Gastrocnemius medialis (tissue), 4 donors: ENCODE results near the gene SSX2B. TPM values are rescaled to one million over a fixed set of nuclear protein-coding genes. Genes with fewer than 3 reads are reported as not detected.
"Not testable (repeated sequence)": the region's sequence is repeated elsewhere in the genome, so short reads cannot be mapped to it uniquely, and the experiment has no call there.

Source experiments
- ATAC-seq, 2 donors: fragments of 150-250 bp; one replicate each; pipeline ENCODE4 v1.9.1; 2016
- DNase-seq, 2 donors: peaks; one replicate each; pipeline ENCODE4 v3.0.0-alpha.2; 2019
- H3K27ac ChIP-seq, 4 donors: fragments of 200-600 bp; sonication (generic); 1 replicate in 1 of 4; 2 replicates in 3 of 4; pipeline ENCODE4 v1.5.1; 2016 to 2018; ENCODE audit warnings: mild to moderate bottlenecking in 2 of 4, moderate library complexity in 1 of 4
- H3K27me3 ChIP-seq, 3 donors: fragments of 200-600 bp; sonication (generic) in 2 of 3; 1 replicate in 1 of 3; 2 replicates in 2 of 3; pipeline versions ENCODE4 v1.5.1 to v1.6.0; 2016 to 2019; ENCODE audit warnings: mild to moderate bottlenecking in 1 of 3, moderate library complexity in 1 of 3
- H3K36me3 ChIP-seq, 2 donors: fragments of 200-600 bp; sonication (generic) in 1 of 2; one replicate each; pipeline ENCODE4 v1.5.1; 2017 to 2018
- H3K4me1 ChIP-seq, 2 donors: fragments of 200-600 bp; sonication (generic) in 1 of 2; one replicate each; pipeline ENCODE4 v1.5.1; 2016 to 2017; ENCODE audit warnings: mild to moderate bottlenecking in 2 of 2
- H3K4me3 ChIP-seq, 4 donors: fragments of 200-600 bp; sonication (generic) in 3 of 4; 1 replicate in 1 of 4; 2 replicates in 3 of 4; pipeline ENCODE4 v1.5.1; 2016 to 2019; ENCODE audit warnings: mild to moderate bottlenecking in 2 of 4
- H3K9me3 ChIP-seq, 3 donors: fragments of 200-600 bp; sonication (generic) in 2 of 3; 1 replicate in 1 of 3; 2 replicates in 2 of 3; pipeline ENCODE4 v1.5.1; 2016 to 2019
- in situ Hi-C, 4 donors: fragments of 200-750 bp; cut with MboI; loops; one replicate each; pipeline versions ENCODE4 v1.15.0 to v1.8.0; 2017; ENCODE audit warnings: low sequenced_read_pairs in 4 of 4
- intact Hi-C: fragments of 100-400 bp; cut with DNase I; formaldehyde crosslinking; loops from one replicate; pipeline ENCODE4 v1.15.1; 2023; ENCODE audit warnings: low total_unique reads
- total RNA-seq, 4 donors: library from RNA; depleted of rRNA; stranded (reverse); fragments of >200 nt; gene quantifications; one replicate each; pipeline versions ENCODE4 v1.1.0 to v1.2.3, GENCODE V29; 2016

SSX2B gene, protein sequence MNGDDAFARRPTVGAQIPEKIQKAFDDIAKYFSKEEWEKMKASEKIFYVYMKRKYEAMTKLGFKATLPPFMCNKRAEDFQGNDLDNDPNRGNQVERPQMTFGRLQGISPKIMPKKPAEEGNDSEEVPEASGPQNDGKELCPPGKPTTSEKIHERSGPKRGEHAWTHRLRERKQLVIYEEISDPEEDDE
- not detected for total RNA-seq

GRCh38 chrX:52750952-52751351, at the start of gene SSX2B:
SSX2B (plus strand) TSS chrX:52751252; CDS start chrX:52752681, 1,429 bp downstream.
- H3K27me3 ChIP-seq, H3K27ac ChIP-seq, H3K4me1 ChIP-seq, intact Hi-C loops, DNase-seq, H3K4me3 ChIP-seq, ATAC-seq, H3K36me3 ChIP-seq, H3K9me3 ChIP-seq, in situ Hi-C loops: not testable (repeated sequence)

DNA sequence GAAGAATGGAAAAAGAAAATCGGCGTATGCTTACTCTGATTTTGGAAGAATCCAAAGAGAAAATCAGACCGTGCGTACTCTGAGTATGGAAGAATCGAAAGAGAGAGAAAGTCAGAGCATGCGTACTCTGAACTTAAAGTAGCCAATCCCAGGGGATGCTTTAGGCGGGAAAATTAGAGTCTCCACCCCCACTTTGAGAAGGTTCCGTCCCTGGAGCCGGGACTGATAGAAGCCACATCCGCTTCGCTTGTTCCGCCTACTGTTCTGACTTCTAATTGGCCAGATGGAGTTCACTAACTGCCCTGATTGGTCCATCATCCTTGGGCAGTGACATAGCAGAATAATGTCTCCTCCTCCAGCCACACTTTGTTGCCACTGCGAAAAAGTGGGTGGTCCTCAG, 44.0 kb upstream of the SSX2B start, which contains the start of gene SSX2:
SSX2 (minus strand) TSS at position 101 of the 400 bp plus-strand sequence. CDS start 1,429 bp downstream, outside the sequence.
- in situ Hi-C loops, result not testable (repeated sequence)

GRCh38 chrX:52765983-52766382, 14.9 kb downstream of the SSX2B start:
- H3K9me3 ChIP-seq, H3K4me1 ChIP-seq, H3K4me3 ChIP-seq, ATAC-seq, H3K36me3 ChIP-seq, intact Hi-C loops, H3K27me3 ChIP-seq, H3K27ac ChIP-seq, in situ Hi-C loops, DNase-seq: not testable (repeated sequence)

More for the DNA sequence above, 44.0 kb upstream of the SSX2B start, which contains the start of gene SSX2:
- H3K9me3 ChIP-seq, H3K27ac ChIP-seq, H3K4me1 ChIP-seq, H3K27me3 ChIP-seq, H3K4me3 ChIP-seq, H3K36me3 ChIP-seq, ATAC-seq, intact Hi-C loops, DNase-seq: not testable (repeated sequence)

DNA sequence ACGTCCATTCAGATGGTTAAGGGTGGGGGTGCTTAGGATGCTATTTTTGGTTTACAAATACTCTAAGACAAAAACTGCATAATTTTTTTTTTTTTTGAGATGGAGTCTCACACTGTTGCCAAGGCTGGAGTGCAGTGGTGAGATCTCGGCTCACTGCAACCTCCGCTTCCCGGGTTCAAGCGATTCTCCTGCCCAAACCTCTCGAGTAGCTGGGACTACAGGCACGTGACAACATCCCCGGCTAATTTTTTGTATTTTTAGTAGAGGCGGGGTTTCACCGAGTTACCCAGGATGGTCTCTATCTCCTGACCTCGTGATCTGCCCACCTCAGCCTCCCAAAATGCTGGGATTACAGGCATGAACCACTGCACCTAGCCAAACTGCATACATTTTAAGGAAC, 22.5 kb downstream of the SSX2B start:
- H3K27ac ChIP-seq, ATAC-seq, intact Hi-C loops, H3K9me3 ChIP-seq, H3K36me3 ChIP-seq, H3K4me3 ChIP-seq, H3K4me1 ChIP-seq, H3K27me3 ChIP-seq, in situ Hi-C loops, DNase-seq: not testable (repeated sequence)

- intact Hi-C loops, H3K36me3 ChIP-seq, H3K27me3 ChIP-seq, H3K27ac ChIP-seq, H3K4me3 ChIP-seq, DNase-seq, in situ Hi-C loops, H3K4me1 ChIP-seq, ATAC-seq, H3K9me3 ChIP-seq: not testable (repeated sequence)
Observed at GRCh38 chrX:52797327-52797726, 46.3 kb downstream of the SSX2B start, which contains the start of gene SPANXN5. SPANXN5 (minus strand) TSS chrX:52797427; CDS start chrX:52797348, 79 bp downstream.

DNA sequence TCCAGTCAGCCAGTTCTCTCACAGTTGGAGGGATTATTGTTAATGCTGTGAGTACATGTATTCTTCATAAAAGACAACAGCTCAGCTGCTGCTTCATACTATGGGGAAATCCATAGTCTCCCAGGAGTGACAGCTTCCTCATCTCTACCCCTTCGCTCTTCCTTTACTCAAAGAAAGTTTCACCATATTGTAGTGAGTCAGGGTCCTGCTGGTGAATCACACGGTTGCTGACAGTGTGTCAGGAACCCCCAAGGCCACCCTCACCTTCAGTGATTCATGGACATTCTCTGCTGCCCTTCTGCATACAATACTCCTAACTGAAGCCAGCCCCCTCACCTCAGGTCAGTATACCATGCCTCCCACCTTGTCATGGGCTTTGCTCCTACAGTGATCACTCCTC, 53.8 kb downstream of the SSX2B start:
- H3K4me3 ChIP-seq, H3K27ac ChIP-seq, H3K27me3 ChIP-seq, intact Hi-C loops, H3K4me1 ChIP-seq, in situ Hi-C loops, H3K36me3 ChIP-seq, H3K9me3 ChIP-seq, DNase-seq, ATAC-seq: not testable (repeated sequence)

Other genes with a start within 250 kb of the SSX2B start
- not detected for gene XAGE1B, start 234.2 kb upstream of the SSX2B start, total RNA-seq
- gene SSX7, start 96.4 kb upstream of the SSX2B start, total RNA-seq, result not detected
- not detected for gene SSX2, start 44.1 kb upstream of the SSX2B start, total RNA-seq
- not detected for gene SPANXN5, start 46.2 kb downstream of the SSX2B start, total RNA-seq
- gene XAGE5, start 60.0 kb downstream of the SSX2B start, total RNA-seq, result not detected
- gene XAGE3, start 116.8 kb downstream of the SSX2B start, total RNA-seq, result not detected
- gene FAM156B, start 146.1 kb downstream of the SSX2B start, total RNA-seq, result 1 to 10 TPM in 2 of 4 donors, under 1 TPM in 2; 0.13 to 7.8 (median 0.85) TPM
- 10 to 100 TPM in 1 of 4 donors, 1 to 10 TPM in 3; 1.7 to 14.0 (median 4.9) TPM for gene FAM156A, start 207.3 kb downstream of the SSX2B start, total RNA-seq